ENCODE measurements around the gene C5orf15.

C5orf15 gene

GRCh38 chr5:133907075-133907474 lies 61.4 kb downstream of the C5orf15 start:
- peak in 1 of 2 experiments; percentile 22 for DNase-seq
- TF ChIP-seq GATA1 (IDR thresholded peaks at IDR 0.05; ENCODE audit: low read depth, low read length), result no peak
- TF ChIP-seq POLR2A (IDR thresholded peaks at IDR 0.05; ENCODE audit: low read length), result no peak

GRCh38 chr5:133906303-133906702 lies 62.1 kb downstream of the C5orf15 start:
- TF ChIP-seq POLR2A (IDR thresholded peaks at IDR 0.05; ENCODE audit: low read length) (no peak), GATA1 (IDR thresholded peaks at IDR 0.05; ENCODE audit: low read depth, low read length) (no peak)
- DNase-seq, result peak; percentile 27 to 35
